Fibroblast of pulmonary artery (primary cell): ENCODE results near the gene PTGIR.

Source experiments
- DNase-seq: peaks from one replicate; pipeline ENCODE4 v3.0.0-alpha.2; 2010; ENCODE audit warnings: low read depth
- H3K4me3 ChIP-seq: replicated peaks from 2 replicates; pipeline ENCODE4 v1.5.1; 2011; ENCODE audit warnings: low read depth, mild to moderate bottlenecking, control low read depth, low read length, moderate library complexity
- CTCF ChIP-seq: IDR thresholded peaks from 2 replicates; pipeline ENCODE4 v1.5.1; 2011; ENCODE audit warnings: mild to moderate bottlenecking, control low read depth, low read length, inconsistent platforms; ENCODE audit errors: missing control alignments

The PTGIR gene

DNA sequence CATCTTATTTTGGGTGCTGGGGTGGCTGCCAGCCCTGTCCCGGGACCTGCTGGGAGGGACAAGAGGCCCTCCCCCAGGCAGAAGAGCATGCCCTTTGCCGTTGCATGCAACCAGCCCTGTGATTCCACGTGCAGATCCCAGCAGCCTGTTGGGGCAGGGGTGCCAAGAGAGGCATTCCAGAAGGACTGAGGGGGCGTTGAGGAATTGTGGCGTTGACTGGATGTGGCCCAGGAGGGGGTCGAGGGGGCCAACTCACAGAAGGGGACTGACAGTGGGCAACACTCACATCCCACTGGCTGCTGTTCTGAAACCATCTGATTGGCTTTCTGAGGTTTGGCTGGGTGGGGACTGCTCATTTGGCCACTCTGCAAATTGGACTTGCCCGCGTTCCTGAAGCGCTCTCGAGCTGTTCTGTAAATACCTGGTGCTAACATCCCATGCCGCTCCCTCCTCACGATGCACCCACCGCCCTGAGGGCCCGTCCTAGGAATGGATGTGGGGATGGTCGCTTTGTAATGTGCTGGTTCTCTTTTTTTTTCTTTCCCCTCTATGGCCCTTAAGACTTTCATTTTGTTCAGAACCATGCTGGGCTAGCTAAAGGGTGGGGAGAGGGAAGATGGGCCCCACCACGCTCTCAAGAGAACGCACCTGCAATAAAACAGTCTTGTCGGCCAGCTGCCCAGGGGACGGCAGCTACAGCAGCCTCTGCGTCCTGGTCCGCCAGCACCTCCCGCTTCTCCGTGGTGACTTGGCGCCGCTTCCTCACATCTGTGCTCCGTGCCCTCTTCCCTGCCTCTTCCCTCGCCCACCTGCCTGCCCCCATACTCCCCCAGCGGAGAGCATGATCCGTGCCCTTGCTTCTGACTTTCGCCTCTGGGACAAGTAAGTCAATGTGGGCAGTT, 15.1 kb downstream of the PTGIR start:
- DNase-seq: no peak
- H3K4me3 ChIP-seq: no peak overlapping the region
- TF ChIP-seq CTCF: no peak

- no peak for TF ChIP-seq CTCF
- no peak overlapping the region for H3K4me3 ChIP-seq
- no peak for DNase-seq
Measured at GRCh38 chr19:46608581-46609345, 16.1 kb downstream of the PTGIR start.

- no peak for TF ChIP-seq CTCF
- no peak overlapping the region for H3K4me3 ChIP-seq
- DNase-seq: no peak
Measured at GRCh38 chr19:46608178-46608577, 16.7 kb downstream of the PTGIR start.

GRCh38 chr19:46607448-46607841, 17.4 kb downstream of the PTGIR start:
- no peak overlapping the region for H3K4me3 ChIP-seq
- DNase-seq: no peak
- TF ChIP-seq CTCF: no peak

DNA sequence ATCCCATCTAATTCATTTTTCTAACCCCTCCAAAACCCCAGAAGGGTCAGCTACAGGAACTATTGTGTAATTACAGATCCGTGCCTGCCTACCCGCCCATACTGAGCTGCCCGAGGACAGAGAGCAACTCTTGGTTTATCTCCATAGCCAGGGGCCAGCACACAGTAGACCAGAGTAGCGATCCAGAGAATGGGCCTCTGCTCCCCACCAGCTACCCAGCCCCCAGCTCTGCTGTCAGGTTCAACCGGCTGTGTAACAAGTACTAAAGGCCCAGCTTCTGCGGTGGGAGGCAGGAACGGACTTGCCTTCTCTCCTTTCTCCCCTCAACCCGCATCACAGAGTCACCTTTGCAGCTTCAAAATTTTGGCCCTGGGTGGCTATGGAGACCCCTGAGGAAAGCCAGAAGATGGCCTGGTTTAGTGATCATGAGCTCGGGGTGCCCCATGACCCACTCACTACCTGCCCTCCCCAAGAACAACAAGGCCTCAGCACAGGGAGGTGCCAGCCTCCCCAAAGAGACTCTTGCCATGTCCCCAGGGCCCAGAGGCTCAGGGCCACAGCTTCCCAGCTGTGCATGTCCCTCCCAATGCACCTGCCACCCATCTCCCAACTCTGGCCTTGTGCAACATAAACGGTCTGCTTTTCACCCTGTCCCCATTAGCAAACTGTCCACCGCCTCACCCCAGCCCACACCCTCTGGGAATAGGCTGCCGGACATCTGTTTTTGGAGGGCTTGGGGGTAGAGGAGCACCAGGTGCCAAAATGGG, 18.0 kb downstream of the PTGIR start:
- no peak for DNase-seq
- no peak for TF ChIP-seq CTCF
- no peak overlapping the region for H3K4me3 ChIP-seq

- no peak overlapping the region for H3K4me3 ChIP-seq
- TF ChIP-seq CTCF: no peak
- DNase-seq: no peak
Measured at GRCh38 chr19:46606019-46606418, 18.9 kb downstream of the PTGIR start.
